ENCODE results near the gene OR51T1.
"Not testable (repeated sequence)": the region's sequence is repeated elsewhere in the genome, so short reads cannot be mapped to it uniquely, and the experiment has no call there.

Gene OR51T1, protein sequence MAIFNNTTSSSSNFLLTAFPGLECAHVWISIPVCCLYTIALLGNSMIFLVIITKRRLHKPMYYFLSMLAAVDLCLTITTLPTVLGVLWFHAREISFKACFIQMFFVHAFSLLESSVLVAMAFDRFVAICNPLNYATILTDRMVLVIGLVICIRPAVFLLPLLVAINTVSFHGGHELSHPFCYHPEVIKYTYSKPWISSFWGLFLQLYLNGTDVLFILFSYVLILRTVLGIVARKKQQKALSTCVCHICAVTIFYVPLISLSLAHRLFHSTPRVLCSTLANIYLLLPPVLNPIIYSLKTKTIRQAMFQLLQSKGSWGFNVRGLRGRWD

GRCh38 chr11:4881860-4882500 lies at the start of gene OR51T1:
Gene OR51T1, plus strand, starts transcription at chr11:4881900. Its CDS starts 0 bp downstream, at chr11:4881900.
- DNase-seq, result no peak

- DNase-seq, result no peak
These were observed 41.7 kb upstream of the OR51T1 start for GRCh38 chr11:4839851-4840549.

GRCh38 chr11:4848908-4849532 lies 32.7 kb upstream of the OR51T1 start, which contains the start of gene OR51S1:
Gene OR51S1, minus strand, starts transcription at chr11:4849208. Its CDS starts 0 bp downstream, at chr11:4849208.
- DNase-seq, result no peak

- DNase-seq, result peak; percentile 1
These were observed 30.7 kb upstream of the OR51T1 start for GRCh38 chr11:4851033-4851432.

DNA sequence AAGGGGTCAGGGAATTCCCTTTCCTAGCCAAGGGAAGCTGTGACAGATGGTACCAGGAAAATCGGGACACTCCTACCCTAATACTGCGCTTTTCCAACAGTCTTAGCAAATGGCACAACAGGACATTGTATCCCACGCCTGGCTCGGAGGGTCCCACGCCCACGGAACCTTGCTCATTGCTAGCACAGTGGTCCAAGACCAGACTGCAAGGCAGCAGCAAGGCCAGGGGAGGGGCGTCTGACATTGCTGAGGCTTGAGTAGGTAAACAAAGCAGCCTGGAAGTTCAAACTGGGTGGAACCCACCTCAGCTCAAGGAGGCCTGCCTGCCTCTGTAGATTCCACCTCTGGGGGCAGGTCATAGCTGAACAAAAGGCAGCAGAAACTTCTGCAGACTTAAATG lies 27.4 kb upstream of the OR51T1 start:
- DNase-seq, result not testable (repeated sequence)

GRCh38 chr11:4862447-4863236 lies 19.1 kb upstream of the OR51T1 start:
- no peak for DNase-seq

GRCh38 chr11:4863876-4864275 lies 17.8 kb upstream of the OR51T1 start:
- no peak for DNase-seq

GRCh38 chr11:4865855-4866254 lies 15.8 kb upstream of the OR51T1 start:
- no peak for DNase-seq

GRCh38 chr11:4881188-4881587 lies 512 bp upstream of the OR51T1 start:
- DNase-seq, result no peak

- DNase-seq, result no peak
These were observed 843 bp downstream of the OR51T1 start for GRCh38 chr11:4882543-4882942.

GRCh38 chr11:4884361-4884760 lies 2.7 kb downstream of the OR51T1 start:
- no peak for DNase-seq

- DNase-seq, result no peak
These were observed 4.5 kb downstream of the OR51T1 start for GRCh38 chr11:4886186-4886585.

DNA sequence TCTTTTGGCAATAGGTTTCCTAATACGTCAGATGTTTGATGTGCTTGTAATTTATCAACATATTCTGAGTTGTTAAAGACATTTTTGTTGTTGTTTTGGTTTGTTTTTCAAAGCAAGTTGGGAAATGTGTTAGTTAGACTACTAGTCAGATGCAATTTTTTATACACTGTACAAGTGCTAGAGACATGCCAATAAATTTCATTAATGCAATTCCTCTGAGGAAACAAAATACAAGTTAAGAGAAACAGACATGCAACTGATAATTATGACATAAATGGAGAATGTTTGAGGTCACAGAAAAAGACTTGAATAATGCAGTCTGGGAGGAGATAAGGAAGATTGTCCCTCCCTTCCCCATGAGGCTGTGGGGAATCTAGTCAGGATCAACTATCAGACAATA lies 5.9 kb downstream of the OR51T1 start:
- DNase-seq, result no peak

- peak; percentile 4 for DNase-seq
These were observed 8.6 kb downstream of the OR51T1 start for GRCh38 chr11:4890279-4890678.

DNA sequence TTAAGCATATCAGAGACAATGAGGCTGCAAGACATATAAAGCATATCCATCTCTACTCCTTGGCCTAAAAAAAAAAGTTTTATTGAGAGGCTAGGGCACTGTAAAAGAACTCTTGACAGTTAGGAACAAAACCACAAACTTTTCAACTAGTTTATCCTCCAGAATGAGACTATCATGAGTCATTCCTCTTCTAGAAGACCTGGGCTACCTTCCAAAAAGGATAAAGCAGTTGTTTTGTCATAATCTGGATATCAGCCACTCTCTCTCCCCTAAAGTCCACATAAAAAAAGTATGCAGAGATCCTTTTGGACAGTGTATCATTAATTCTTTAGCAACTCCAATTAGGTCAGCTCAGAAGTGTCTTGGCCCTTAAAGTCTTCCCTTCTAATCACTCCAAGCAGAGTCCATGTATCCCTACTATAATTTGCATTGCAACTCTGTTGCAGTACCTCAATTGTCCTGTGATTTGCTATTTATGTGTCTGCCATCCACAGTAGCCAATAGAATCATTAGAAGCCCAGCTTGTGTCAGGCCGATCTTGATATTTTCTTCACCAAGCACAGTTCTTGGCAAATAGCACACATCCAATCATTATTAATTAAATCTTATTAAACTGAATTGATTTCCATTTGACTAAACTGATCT lies 10.4 kb downstream of the OR51T1 start:
- DNase-seq, result peak; percentile 57

- no peak for DNase-seq
These were observed 21.8 kb downstream of the OR51T1 start, which contains the start of gene OR51A7 for GRCh38 chr11:4903484-4903883. Gene OR51A7, plus strand, starts transcription at chr11:4903783. Its CDS starts 3,587 bp downstream, at chr11:4907370.

- DNase-seq, result no peak
These were observed 34.9 kb downstream of the OR51T1 start for GRCh38 chr11:4916581-4916980.

DNA sequence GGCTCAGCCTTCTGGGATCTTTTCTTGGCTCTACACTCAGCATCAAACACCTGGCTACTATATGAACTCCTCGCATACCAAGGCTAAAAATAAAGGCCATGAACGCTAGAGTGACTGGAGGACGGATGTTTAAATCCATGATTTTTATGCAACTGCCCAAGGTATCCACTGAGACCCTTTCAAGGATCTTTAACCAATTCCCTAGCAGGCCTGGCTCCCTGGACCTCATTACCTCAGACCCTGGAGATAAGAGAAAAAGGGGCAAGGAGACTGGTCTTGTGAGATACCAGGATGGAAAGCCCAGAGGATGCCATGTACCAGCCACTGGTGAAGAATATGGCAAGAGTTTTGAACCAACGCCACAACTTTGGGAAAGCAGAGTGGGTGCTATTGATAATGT lies 37.5 kb downstream of the OR51T1 start, which contains the start of gene OR51G2:
Gene OR51G2 (minus strand): TSS at position 101 of the 400 bp plus-strand sequence. CDS start 3,687 bp downstream, outside the sequence.
- no peak for DNase-seq

DNA sequence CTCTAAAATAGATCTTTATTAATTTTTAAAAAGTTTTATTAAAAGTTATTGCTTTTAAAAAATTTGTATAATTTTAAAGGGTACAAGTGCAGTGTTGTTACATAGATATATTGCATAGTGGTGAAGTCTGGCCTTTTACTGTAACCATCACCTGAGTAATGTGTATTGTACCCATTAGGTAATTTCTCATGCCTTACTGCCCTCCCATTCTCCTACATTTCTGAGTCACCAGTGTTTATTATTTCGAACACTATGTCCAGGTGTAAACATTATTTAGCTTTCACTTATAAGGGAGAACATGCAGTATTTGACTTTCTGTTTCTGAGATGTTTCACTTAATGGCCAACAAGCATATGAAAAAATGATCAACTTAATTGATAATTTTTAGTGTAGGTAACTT lies 40.1 kb downstream of the OR51T1 start:
- DNase-seq, result no peak

GRCh38 chr11:4922304-4922703 lies 40.6 kb downstream of the OR51T1 start:
- DNase-seq, result peak; percentile 1

- no peak for DNase-seq
These were observed 42.5 kb downstream of the OR51T1 start, which contains the start of gene OR51G1 for GRCh38 chr11:4924239-4924638. Gene OR51G1, minus strand, starts transcription at chr11:4924339. Its CDS starts 0 bp downstream, at chr11:4924339.

DNA sequence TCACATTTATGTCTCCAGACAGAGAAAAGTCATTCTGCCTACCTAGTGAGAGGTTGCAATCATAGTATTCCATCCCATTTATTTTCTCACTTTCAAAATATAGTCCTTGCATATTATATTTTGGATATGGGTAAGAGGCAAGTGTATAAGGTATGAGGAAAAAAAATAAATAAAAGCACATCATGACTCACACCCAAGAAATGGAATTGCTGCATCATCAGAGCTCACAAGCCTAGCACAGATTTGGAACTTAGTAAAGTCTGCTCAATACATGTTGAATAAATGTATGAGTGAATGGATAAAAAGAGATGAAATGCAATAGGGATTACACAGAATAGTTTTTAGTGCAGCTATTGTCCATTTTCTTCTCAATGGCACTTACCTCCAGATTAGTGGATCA lies 44.9 kb downstream of the OR51T1 start:
- no peak for DNase-seq
